Activated naive CD4-positive, alpha-beta T cell treated with anti-CD3 and anti-CD28 coated beads, Interleukin-2, amount 50 U/mL, for 24 hours (primary cell): ENCODE data around the gene FARP1.

Source experiments
- H3K27ac Mint-ChIP-seq: one replicate; pipeline ENCODE4 v1.8.0; 2021; ENCODE audit warnings: mild to moderate bottlenecking, mixed read lengths
- H3K27me3 Mint-ChIP-seq: one replicate; pipeline ENCODE4 v1.8.0; 2021; ENCODE audit warnings: mixed read lengths
- H3K36me3 Mint-ChIP-seq: one replicate; pipeline ENCODE4 v1.8.0; 2021; ENCODE audit warnings: mixed read lengths
- H3K4me1 Mint-ChIP-seq: one replicate; pipeline ENCODE4 v1.8.0; 2021; ENCODE audit warnings: mixed read lengths
- H3K4me3 Mint-ChIP-seq: one replicate; pipeline ENCODE4 v1.8.0; 2021; ENCODE audit warnings: mild to moderate bottlenecking, mixed read lengths
- H3K9me3 Mint-ChIP-seq: one replicate; pipeline ENCODE4 v1.8.0; 2021; ENCODE audit warnings: mixed read lengths

The FARP1 gene

GRCh38 chr13:98181111-98181815 is 38.4 kb downstream of the FARP1 start:
- H3K9me3 Mint-ChIP-seq, result no peaks in the 10 kb centered on the region
- H3K4me3 Mint-ChIP-seq, result no peak overlapping the region
- peaks cover 1% of the 10 kb centered on the region for H3K27me3 Mint-ChIP-seq
- H3K36me3 Mint-ChIP-seq, result no peaks in the 10 kb centered on the region
- no peak overlapping the region for H3K27ac Mint-ChIP-seq
- H3K4me1 Mint-ChIP-seq, result no peaks in the 10 kb centered on the region

- Mint-ChIP-seq H3K4me1 (no peaks in the 10 kb centered on the region), H3K27ac (no peak overlapping the region), H3K27me3 (peaks cover 2% of the 10 kb centered on the region), H3K4me3 (no peak overlapping the region), H3K9me3 (no peaks in the 10 kb centered on the region), H3K36me3 (no peaks in the 10 kb centered on the region)
These were observed 39.3 kb downstream of the FARP1 start for GRCh38 chr13:98182153-98182552.

GRCh38 chr13:98182589-98182988 is 39.7 kb downstream of the FARP1 start:
- Mint-ChIP-seq H3K27ac (no peak overlapping the region), H3K9me3 (no peaks in the 10 kb centered on the region)

GRCh38 chr13:98184792-98185191 is 41.9 kb downstream of the FARP1 start:
- H3K36me3 Mint-ChIP-seq, result no peaks in the 10 kb centered on the region
- no peaks in the 10 kb centered on the region for H3K9me3 Mint-ChIP-seq
- H3K4me3 Mint-ChIP-seq, result no peak overlapping the region
- no peaks in the 10 kb centered on the region for H3K4me1 Mint-ChIP-seq
- peaks cover 2% of the 10 kb centered on the region for H3K27me3 Mint-ChIP-seq
- no peak overlapping the region for H3K27ac Mint-ChIP-seq

More at GRCh38 chr13:98182589-98182988, 39.7 kb downstream of the FARP1 start:
- Mint-ChIP-seq H3K27me3 (peaks cover 2% of the 10 kb centered on the region), H3K4me3 (no peak overlapping the region), H3K36me3 (no peaks in the 10 kb centered on the region), H3K4me1 (no peaks in the 10 kb centered on the region)

GRCh38 chr13:98187155-98187964 is 44.5 kb downstream of the FARP1 start:
- no peaks in the 10 kb centered on the region for H3K9me3 Mint-ChIP-seq
- H3K4me1 Mint-ChIP-seq, result no peaks in the 10 kb centered on the region
- peaks cover 2% of the 10 kb centered on the region for H3K27me3 Mint-ChIP-seq
- no peaks in the 10 kb centered on the region for H3K36me3 Mint-ChIP-seq
- H3K4me3 Mint-ChIP-seq, result no peak overlapping the region
- no peak overlapping the region for H3K27ac Mint-ChIP-seq

GRCh38 chr13:98187965-98188261 is 45.0 kb downstream of the FARP1 start:
- no peak overlapping the region for H3K4me3 Mint-ChIP-seq
- peaks cover 4% of the 10 kb centered on the region for H3K27me3 Mint-ChIP-seq
- no peaks in the 10 kb centered on the region for H3K9me3 Mint-ChIP-seq
- H3K4me1 Mint-ChIP-seq, result no peaks in the 10 kb centered on the region
- no peaks in the 10 kb centered on the region for H3K36me3 Mint-ChIP-seq
- no peak overlapping the region for H3K27ac Mint-ChIP-seq

GRCh38 chr13:98188544-98189166 is 45.8 kb downstream of the FARP1 start:
- Mint-ChIP-seq H3K27me3 (peaks cover 4% of the 10 kb centered on the region), H3K9me3 (no peaks in the 10 kb centered on the region), H3K4me3 (no peak overlapping the region), H3K4me1 (no peaks in the 10 kb centered on the region), H3K27ac (no peak overlapping the region), H3K36me3 (no peaks in the 10 kb centered on the region)

- Mint-ChIP-seq H3K9me3 (no peaks in the 10 kb centered on the region), H3K4me3 (no peak overlapping the region), H3K27me3 (peaks cover 4% of the 10 kb centered on the region), H3K4me1 (no peaks in the 10 kb centered on the region), H3K36me3 (no peaks in the 10 kb centered on the region), H3K27ac (no peak overlapping the region)
These were observed 47.1 kb downstream of the FARP1 start for GRCh38 chr13:98189841-98190505.

- no peak overlapping the region for H3K4me3 Mint-ChIP-seq
- no peaks in the 10 kb centered on the region for H3K36me3 Mint-ChIP-seq
- peaks cover 4% of the 10 kb centered on the region for H3K27me3 Mint-ChIP-seq
- no peaks in the 10 kb centered on the region for H3K4me1 Mint-ChIP-seq
- no peaks in the 10 kb centered on the region for H3K9me3 Mint-ChIP-seq
- no peak overlapping the region for H3K27ac Mint-ChIP-seq
These were observed 48.1 kb downstream of the FARP1 start for GRCh38 chr13:98190889-98191444.

GRCh38 chr13:98192008-98192407 is 49.1 kb downstream of the FARP1 start:
- H3K36me3 Mint-ChIP-seq, result no peaks in the 10 kb centered on the region

GRCh38 chr13:98195054-98195791 is 52.3 kb downstream of the FARP1 start:
- no peaks in the 10 kb centered on the region for H3K9me3 Mint-ChIP-seq
- H3K27ac Mint-ChIP-seq, result no peak overlapping the region
- no peaks in the 10 kb centered on the region for H3K36me3 Mint-ChIP-seq
- H3K27me3 Mint-ChIP-seq, result peaks cover 1% of the 10 kb centered on the region
- H3K4me3 Mint-ChIP-seq, result no peak overlapping the region
- no peaks in the 10 kb centered on the region for H3K4me1 Mint-ChIP-seq

More at GRCh38 chr13:98192008-98192407, 49.1 kb downstream of the FARP1 start:
- Mint-ChIP-seq H3K4me3 (no peak overlapping the region), H3K4me1 (no peaks in the 10 kb centered on the region), H3K27ac (no peak overlapping the region), H3K9me3 (no peaks in the 10 kb centered on the region), H3K27me3 (peaks cover 1% of the 10 kb centered on the region)

- Mint-ChIP-seq H3K9me3 (no peaks in the 10 kb centered on the region), H3K27ac (no peak overlapping the region), H3K4me1 (no peaks in the 10 kb centered on the region), H3K36me3 (no peaks in the 10 kb centered on the region), H3K27me3 (no peaks in the 10 kb centered on the region), H3K4me3 (no peak overlapping the region)
These were observed 55.8 kb downstream of the FARP1 start for GRCh38 chr13:98198683-98199082.

- Mint-ChIP-seq H3K27me3 (no peaks in the 10 kb centered on the region), H3K9me3 (no peaks in the 10 kb centered on the region), H3K4me1 (no peaks in the 10 kb centered on the region), H3K27ac (no peak overlapping the region), H3K36me3 (no peaks in the 10 kb centered on the region), H3K4me3 (no peak overlapping the region)
These were observed 56.6 kb downstream of the FARP1 start for GRCh38 chr13:98199480-98199879.

- Mint-ChIP-seq H3K4me3 (no peak overlapping the region), H3K27ac (no peak overlapping the region), H3K27me3 (no peaks in the 10 kb centered on the region), H3K36me3 (no peaks in the 10 kb centered on the region), H3K9me3 (no peaks in the 10 kb centered on the region), H3K4me1 (no peaks in the 10 kb centered on the region)
These were observed 57.5 kb downstream of the FARP1 start for GRCh38 chr13:98200211-98200878.
